Activated gamma-delta T cell treated with anti-CD3 and anti-CD28 coated beads, Interleukin-2, amount 50 U/mL, for 16 hours (primary cell): ENCODE results near the gene THBS1.

Experiments
- DNase-seq: peaks from one replicate; pipeline ENCODE4 v3.0.0-alpha.2; 2020; ENCODE audit warnings: low read depth

The THBS1 gene

GRCh38 chr15:39608185-39609139, 27.6 kb downstream of the THBS1 start:
- no peak for DNase-seq

- no peak for DNase-seq
Measured at GRCh38 chr15:39609166-39609916, 28.5 kb downstream of the THBS1 start.

GRCh38 chr15:39610665-39611064, 29.8 kb downstream of the THBS1 start:
- no peak for DNase-seq

GRCh38 chr15:39613271-39613670, 32.4 kb downstream of the THBS1 start:
- no peak for DNase-seq

- DNase-seq, result no peak
Measured at GRCh38 chr15:39613861-39614260, 33.0 kb downstream of the THBS1 start.

GRCh38 chr15:39616731-39617455, 36.0 kb downstream of the THBS1 start:
- DNase-seq, result no peak

GRCh38 chr15:39618063-39618823, 37.4 kb downstream of the THBS1 start:
- no peak for DNase-seq

- DNase-seq, result no peak
Measured at GRCh38 chr15:39621210-39621609, 40.3 kb downstream of the THBS1 start.

- DNase-seq, result no peak
Measured at GRCh38 chr15:39621976-39622375, 41.1 kb downstream of the THBS1 start.

GRCh38 chr15:39622660-39623516, 42.0 kb downstream of the THBS1 start:
- no peak for DNase-seq

- peak; percentile 49 for DNase-seq
Measured at GRCh38 chr15:39623529-39623931, 42.7 kb downstream of the THBS1 start.

GRCh38 chr15:39624806-39625205, 43.9 kb downstream of the THBS1 start:
- peak; percentile 70 for DNase-seq

GRCh38 chr15:39625451-39625850, 44.6 kb downstream of the THBS1 start:
- no peak for DNase-seq

GRCh38 chr15:39625856-39626255, 45.0 kb downstream of the THBS1 start:
- DNase-seq, result no peak

- DNase-seq, result no peak
Measured at GRCh38 chr15:39627451-39628143, 46.7 kb downstream of the THBS1 start.

GRCh38 chr15:39628144-39628508, 47.2 kb downstream of the THBS1 start:
- DNase-seq, result no peak

GRCh38 chr15:39628546-39629257, 47.8 kb downstream of the THBS1 start:
- DNase-seq, result no peak

- peak; percentile 51 for DNase-seq
Measured at GRCh38 chr15:39629371-39629770, 48.5 kb downstream of the THBS1 start.

- no peak for DNase-seq
Measured at GRCh38 chr15:39629906-39630305, 49.0 kb downstream of the THBS1 start.
